Myocyte (in vitro differentiated cells): ENCODE results near the gene KLHL41. TPM values are rescaled to one million over a fixed set of nuclear protein-coding genes. Genes with fewer than 3 reads are reported as not detected.

Experiments
- DNase-seq: peaks from one replicate; pipeline ENCODE4 v3.0.0-alpha.2; 2012; ENCODE audit warnings: low read depth
- polyA plus RNA-seq: library from polyadenylated mRNA; unstranded; fragments of >200 nt; gene quantifications from one replicate; pipeline ENCODE4 v1.2.1, GENCODE V29; 2012; ENCODE audit warnings: missing spikeins
- total RNA-seq: library from RNA; depleted of rRNA; stranded (reverse); fragments of >200 nt; gene quantifications from 2 replicates; pipeline ENCODE4 v1.2.3, GENCODE V29; 2014

KLHL41 gene
- 1,702 and 1,869 TPM in 2 replicates for total RNA-seq
- 209 TPM for polyA plus RNA-seq

DNA sequence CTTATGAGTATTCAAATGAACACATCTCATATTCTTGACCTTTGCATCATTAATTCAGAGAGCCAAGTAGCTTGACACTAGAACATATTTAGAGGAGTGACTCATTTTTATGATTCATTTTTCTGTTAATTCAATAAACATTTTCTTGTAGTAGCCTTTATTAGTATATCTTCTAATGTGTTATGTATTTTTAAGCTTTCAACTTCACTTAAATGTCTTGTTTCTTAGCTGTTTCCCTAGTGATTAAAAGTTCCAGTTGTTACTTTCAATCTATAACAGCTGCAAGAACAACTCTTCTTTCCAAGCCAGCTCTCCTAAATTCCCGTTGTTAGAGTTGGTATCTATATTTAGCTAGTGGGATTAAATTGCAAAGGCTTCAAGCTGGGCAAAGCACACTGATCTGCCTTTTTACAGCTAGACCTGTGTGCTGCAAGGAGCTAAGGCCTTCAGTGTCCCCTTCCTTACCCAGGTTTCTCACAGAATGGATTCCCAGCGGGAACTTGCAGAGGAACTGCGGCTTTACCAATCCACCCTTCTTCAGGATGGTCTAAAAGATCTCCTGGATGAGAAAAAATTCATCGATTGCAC is at the start of gene KLHL41:
KLHL41 (plus strand) TSS at position 405 of the 588 bp plus-strand sequence; CDS start at position 482, 77 bp downstream.
- DNase-seq, result peak; percentile 98

DNA sequence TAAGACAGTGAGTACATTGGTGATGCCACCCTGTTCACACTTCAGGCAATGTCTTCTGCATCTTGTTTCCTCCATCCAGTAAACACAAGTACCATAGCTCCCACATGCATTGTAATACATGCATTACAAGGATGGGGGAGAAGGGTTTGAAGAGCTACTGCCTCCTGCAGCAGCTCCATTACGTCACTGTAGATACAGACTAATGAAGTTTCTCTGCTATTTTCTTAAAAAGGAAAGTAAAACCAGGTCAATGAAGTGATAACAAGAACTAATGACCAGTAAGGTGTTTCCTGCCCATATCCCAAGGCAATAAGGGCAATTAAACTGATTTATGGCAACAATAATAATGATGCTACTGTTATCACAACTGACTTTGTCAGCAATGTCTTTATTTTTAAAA is 48.4 kb upstream of the KLHL41 start:
- no peak for DNase-seq

DNA sequence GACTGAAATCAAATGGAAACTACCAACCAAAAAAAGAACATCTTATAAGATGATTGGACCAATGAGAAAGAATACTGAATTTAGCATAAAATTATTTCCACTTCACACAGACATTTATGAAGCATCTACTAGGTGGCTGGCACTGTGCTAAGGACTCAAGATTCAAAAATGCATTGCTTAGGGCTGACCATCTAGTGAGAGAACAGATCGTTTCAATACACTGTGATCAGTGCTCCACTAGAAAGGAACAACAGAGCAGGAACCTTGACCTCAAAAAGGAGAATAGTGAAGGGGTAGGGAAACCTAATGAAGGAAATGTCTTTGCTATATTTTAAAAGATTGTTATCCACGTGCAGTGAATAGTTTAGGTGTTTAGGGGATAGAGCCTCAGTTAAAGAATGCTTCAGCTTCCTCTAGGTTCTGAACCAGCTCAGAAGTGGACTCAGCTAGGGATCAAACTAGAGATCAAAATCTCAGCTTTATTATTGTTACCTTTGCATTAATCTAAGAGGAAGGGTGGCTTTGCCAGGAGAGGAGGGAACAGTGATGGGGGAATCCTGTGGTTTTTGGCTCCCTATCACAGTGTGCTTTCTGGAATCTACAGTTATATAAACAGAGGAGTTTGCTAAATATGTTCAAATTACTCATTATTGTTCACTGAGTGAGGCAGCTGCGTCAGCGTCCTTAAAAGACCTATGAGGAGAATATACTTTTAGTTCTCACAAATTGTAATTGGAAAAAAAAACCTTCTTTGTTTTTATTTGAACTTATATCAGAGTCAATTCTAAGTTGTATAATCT is 46.4 kb upstream of the KLHL41 start:
- peak; percentile 51 for DNase-seq

DNA sequence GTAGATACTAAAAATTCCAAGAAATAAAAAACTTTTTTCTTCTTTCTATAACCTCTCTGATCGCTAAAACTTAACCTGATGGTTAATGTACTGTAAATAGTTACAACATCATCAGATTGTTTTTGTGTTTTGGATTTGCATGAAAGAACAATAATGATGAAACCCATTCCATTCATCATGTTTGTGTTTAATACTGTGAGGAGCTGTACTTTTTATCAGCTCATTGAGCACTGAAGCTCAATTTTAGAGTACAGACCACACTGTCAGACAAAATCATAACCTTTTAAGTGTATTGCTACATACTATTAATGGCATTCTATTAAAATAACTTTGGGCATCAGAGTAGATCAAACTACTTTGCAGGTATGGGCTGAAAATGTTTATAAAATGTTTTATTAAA is 45.0 kb upstream of the KLHL41 start:
- no peak for DNase-seq

DNA sequence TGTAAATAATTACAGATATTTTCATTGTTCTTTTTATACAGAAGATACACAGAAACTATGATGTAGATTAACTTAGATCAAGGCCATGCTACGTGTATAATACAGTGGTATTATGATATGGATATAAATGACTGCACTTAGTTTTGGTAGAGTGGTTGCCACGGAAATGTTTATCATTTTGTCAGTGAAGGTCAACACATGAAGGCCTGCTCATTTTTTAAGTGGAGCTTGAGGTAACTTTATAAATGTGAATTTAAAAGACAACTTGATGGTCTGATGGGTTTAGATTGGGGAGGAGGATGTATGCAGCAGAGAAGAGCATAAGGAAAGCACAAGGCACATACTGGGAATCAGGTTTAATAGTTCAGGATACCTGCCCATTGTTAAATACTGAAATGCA is 44.6 kb upstream of the KLHL41 start:
- peak; percentile 0 for DNase-seq

DNA sequence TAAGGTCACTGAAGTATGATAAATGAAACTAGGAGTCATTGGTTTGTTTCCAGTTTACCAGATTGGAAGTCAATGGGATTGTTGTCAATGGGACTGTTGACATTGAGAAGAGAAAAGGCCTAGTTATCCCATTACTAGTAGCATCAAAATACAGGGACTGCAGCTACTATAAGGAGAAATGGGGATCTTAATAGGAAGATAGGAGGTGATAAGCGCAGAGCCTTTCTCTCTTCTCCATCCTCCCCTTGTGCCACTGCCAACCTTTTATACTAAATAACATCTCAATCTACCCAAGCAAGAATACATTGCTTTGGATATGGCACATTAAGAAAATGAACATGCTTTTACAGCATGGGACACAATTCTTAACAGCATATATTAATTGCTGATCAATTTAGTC is 40.7 kb upstream of the KLHL41 start:
- peak; percentile 4 for DNase-seq

DNA sequence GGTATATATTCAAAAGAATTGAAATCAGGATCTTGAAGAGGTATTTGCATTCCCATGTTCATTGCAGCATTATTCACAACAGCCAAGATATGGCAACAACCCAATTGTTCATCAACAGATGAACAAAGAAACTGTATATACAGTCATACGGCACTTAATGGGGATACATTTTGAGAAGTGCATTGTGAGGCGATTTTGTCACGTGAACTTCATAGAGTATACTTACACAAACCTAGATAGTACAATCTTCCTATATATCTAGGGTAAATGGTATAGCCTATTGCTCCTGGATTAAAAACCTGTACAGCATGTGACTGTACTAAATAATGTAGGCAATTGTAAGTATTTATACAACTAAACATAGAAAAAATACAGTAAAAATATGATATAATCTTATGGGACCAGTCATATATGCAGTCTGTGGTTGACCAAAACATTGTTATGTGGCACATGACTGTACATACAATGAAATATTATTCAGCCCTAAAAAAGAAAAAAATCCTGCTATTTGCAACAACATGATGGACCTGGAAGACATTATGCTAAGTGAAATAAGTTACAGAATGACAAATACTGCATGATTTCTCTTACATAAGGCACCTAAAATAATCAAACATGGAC is 39.4 kb upstream of the KLHL41 start:
- DNase-seq, result no peak

DNA sequence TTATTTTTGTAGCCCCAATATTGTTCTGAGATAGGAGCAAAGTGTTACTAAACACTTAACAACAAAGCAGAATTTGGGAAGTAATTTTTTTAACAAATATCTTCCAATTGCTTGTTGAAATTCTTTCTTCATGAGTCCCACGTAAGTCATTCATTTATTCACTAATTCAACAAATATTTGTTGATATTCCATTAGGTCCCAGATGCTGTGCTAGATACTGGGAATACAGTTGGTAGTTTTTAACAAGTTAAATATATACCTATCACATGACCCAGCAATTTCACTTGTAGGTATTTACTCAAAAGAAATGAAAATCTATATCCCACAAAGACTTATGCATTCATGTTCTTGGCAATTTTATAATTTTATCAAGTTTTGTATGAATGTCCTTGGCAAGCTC is 37.3 kb upstream of the KLHL41 start:
- DNase-seq, result no peak

DNA sequence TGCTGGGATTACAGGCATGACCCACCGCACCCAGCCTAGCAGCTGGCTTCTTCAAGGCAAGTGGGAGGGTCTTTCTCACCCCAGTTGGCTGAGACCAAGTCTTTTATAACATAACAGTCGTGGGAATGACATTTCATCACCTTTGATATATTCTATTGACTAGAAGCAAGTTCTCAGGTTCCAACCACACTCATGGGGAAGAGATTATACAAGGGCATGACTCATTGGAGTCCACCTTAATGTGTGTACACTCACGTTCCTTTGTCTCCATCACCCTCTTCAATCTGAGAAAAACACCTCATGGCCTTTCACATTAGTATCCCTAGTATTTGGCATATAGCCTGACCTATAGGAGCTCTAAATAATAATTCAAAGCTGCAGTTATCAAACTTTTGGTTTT is 33.0 kb upstream of the KLHL41 start:
- DNase-seq, result no peak

DNA sequence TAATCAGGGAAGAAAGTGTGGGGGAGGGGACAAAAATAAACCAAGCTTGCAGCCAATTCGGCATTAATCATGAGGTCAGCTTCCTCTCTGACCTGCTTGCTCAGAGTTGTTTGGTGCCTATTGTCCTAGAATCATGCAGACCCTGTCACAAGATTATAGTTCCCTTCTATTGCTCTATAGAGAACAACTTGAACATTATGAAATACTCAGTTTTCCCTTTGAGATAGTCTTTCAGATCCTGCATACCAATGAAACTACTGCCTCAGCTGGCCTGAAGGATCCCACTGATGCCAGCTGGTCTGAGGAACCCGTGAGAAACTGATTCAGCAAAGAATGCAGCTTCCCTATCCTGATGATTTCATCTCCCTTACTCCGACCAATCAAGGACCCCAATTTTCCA is 31.2 kb upstream of the KLHL41 start:
- peak; percentile 62 for DNase-seq

DNA sequence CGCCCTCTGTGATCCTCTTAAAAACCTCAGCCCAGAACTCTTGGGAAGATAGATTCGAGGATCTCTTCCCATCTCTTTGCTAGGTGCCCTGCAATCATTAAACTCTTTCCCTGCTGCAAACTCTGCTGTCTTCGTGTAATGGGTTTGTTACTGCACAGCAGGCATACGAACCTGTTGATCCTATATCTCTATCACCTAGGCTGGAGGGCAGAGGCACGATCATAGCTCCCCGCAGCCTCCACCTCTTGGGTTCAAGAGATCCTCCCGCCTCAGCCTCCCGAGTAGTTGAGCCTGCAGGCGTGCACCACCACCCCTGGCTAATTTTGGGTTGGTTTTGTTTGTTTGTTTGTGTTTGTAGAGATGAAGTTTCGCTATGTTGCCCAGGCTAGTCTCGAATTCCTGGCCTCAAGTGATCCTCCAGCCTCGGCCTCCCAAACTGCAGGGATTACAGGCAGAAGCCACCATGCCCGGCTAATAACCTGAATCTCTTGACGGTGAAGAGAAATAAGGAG is 30.7 kb upstream of the KLHL41 start:
- no peak for DNase-seq

DNA sequence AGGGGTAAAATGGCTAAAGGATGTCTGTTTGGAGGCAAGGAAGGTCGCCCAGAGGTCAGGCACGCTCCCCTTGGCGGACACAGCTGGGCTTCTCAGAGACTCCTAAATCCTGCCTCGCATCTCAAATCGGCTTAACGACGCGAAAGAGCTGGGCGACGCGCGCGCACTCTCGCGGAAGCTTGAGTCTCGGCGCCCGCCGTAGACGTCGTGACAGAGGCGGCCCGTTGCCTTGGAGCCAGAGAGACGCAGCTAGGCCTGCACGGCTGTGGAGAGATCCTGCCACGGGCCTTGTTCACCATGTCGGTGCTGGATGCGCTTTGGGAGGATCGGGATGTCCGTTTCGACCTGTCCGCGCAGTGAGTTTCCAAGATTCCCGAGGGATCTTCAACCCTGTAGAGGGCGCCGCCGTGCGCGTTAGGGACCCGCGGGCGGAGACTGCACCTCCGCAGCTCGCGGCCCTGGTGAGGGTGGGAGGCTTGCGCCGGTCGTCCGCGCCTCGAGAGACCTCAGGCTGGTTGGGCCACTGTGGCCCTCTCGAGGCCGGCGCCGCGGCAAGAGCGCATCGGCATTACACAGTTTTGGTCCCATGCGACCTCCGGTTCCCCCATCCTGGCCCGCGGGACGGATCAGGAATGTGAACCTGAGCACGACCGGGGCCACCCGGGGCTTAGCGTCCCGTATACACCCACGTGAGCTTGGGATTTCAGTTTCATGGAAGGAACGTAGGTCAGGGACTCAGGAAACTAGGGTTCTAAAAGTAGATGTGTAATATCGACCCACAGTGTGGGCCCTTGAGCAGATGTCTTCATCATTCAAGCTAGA is 30.0 kb upstream of the KLHL41 start, which contains the start of gene BBS5:
BBS5 (plus strand) TSS at position 238 of the 822 bp plus-strand sequence; CDS start at position 298, 60 bp downstream.
- DNase-seq, result peak; percentile 86

DNA sequence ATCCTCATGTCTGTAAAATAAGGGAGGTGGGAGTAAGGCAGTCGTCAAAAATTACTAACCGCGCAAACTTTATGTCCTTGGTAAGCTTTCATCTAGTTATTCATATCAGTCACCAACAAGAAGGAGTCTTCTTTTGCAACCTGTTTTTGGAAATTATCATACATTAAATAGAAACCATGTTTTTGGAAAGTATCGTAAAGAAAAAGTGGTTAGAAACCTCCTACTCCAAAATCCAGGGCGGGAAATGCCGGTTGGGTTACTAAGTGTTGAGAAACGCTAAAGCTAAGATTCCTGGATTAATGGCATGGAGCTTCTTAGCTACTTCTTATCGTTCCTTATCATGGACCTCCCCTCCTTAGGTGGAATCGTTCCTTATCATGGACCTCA is 29.4 kb upstream of the KLHL41 start:
- DNase-seq, result no peak

DNA sequence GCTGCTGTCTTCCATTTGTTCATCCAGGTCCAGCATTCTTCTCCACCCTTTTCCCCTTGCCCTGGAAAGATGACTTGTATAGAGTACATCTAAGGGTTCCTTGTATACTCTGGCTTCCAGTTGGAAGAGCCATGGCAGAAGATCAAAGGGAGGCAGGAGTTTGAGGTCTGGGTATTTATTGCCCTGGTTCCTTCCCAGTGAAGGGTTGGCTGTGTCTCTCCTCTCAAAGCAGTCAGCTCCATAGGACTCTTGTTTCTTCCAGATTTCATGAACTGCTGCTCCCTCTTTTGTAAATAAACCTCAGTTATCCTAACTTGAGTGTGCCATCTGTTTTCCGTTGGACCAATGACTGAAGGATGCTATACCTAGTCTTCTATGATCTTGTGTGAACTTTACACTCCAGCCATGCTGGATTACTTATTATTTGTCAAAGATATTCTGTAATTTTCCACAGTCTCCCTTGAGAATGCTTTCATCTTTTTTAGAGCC is 23.8 kb upstream of the KLHL41 start:
- no peak for DNase-seq

DNA sequence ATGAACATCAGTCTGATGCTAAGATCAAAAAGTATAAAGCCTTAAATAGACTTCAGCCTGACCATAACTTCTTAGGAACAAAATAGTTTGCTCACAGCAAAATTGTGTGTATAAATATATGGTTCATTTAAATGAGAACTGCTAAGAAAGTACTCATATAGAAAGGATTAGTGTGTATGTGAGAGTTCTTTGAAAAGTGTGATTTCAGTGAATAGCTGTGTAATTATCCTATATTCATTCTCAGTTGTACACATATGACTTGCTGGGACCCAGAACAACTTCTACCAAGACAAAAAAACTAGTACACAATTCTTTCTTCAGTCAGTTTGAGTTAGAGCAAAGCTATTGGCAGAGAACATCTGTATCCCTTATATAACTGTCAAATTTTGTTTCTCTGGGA is 23.0 kb upstream of the KLHL41 start:
- DNase-seq, result no peak

DNA sequence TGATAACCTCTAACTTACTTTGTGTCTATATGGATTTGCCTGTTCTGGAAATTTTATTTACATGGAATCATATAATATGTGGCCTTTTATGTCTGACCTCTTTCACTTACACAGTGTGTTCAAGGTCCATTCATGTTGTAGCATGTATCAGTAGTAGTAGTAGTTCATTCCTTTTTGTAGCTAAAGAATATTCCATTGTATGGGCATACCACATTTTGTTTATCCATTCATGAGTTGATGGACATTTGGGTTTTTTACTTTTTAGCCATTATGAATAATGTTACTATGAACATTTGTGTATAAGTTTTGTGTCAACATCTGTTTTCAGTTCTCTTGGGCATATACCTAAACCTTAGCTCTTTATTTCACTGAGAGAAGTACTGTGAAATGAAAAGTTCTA is 18.7 kb upstream of the KLHL41 start:
- DNase-seq, result no peak

DNA sequence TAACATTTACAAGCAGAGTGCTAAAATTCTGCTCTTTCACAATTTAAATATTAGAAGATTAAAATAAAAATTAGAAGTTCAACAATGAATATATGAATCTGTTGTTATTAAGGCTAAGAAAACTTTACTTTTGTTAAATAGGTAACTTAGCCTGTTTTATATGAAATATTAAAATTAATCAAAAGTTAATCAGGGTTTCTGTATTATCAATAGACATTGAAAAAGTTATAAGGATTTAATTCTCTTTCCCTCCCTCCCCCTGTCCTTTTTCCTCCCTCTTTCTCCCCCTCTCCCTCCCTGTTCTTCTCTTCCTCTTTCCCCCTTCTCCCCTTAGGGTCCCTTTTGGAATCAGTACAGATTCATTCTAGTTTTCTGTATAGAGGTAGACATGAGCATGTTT is 18.1 kb upstream of the KLHL41 start:
- DNase-seq, result no peak

DNA sequence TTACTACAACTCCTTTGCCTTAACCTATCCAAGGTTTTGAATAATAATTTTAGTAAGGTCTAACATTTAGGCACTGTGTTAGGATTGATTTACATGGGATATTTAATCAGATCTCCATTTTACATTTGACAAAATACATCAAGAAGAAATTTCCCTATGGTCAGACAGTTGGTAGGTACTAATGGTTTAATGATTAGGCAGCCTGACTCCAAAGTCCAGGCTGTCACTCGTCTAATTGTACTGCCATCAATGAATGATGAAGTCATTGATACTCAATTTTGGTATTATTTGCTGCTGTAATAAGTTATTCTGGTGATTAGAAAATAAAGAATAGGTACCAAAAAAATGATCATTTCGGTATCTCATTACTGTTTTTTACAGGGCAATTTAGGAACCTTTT is 16.1 kb upstream of the KLHL41 start:
- no peak for DNase-seq

DNA sequence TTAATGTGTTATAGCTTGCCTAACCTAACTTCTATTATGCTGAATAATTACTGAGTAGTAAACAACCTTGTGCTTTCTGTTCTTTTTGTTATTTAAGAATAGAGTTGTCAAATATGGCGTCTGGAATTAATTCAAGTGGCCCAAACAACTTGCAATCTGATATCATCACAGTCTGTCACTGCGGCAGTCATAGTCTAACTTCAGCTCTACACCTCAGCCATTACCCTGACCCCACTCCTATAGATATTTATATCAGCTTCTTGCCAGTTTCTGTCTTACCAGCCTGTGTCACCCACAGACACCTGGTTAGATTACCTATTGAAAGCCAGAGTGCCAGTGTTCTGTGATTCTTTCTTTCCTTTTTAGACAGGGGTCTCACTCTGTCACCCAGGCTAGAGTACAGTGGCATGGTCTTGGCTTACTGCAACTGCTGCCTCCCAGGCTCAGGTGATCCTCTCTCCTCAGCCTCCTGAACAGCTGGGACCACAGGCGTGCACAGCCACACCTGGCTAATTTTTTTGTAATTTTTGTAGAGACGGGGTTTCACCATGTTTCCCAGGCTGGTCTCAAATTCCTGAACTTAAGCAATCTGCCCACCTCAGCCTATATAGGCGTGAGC is 14.1 kb upstream of the KLHL41 start:
- no peak for DNase-seq

DNA sequence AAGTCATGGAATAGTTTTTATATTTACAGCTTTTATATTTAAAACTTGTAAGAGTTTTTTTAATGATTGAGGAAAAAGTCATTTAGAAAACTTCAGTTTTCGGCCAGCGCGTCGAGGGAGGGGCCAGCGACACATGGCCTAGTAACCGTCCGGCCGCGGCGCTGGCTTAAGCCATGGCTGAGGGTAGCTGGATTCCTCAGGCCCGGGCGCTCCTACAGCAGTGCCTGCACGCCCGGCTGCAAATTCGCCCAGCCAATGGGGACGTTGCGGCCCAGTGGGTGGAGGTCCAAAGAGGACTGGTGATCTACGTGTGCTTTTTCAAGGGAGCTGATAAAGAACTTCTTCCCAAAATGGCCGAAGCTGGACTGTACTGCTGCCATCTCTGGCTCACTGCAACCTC is 4.9 kb upstream of the KLHL41 start:
- DNase-seq, result no peak

DNA sequence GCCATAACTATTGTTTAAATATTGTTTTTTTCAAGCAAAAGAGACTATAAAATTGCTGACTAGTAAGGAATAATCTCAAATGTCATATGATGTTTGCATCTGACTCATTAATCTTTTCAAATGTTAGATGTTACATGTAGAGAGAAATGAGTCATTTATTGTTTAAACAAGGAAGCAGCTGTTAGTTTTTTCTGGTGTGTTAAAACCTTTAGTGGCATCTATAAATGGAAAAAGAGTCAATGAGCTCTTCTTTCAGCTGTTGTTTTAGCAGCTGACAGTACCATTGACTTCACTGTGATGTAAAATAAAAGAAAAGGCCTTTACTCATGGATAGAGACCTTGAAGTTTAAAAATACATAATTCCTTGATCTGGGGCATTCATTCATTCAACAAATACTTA is 1.8 kb upstream of the KLHL41 start:
- DNase-seq, result peak; percentile 94
